GM18508 (cell line): ENCODE measurements around the gene ABR.
"Not testable (repeated sequence)": the region's sequence is repeated elsewhere in the genome, so short reads cannot be mapped to it uniquely, and the experiment has no call there.

ENCODE experiments used
- ATAC-seq: cut with Tn5 transposase; IDR thresholded peaks from one replicate; pipeline ENCODE4 v1.9.1; 2021; ENCODE audit warnings: moderate number of reproducible peaks; ENCODE audit not compliant: insufficient read depth, unreplicated experiment

Gene ABR

GRCh38 chr17:1055231-1055630, 124.5 kb downstream of the ABR start:
- no peak for ATAC-seq

- ATAC-seq, result no peak
These were observed 125.1 kb downstream of the ABR start for GRCh38 chr17:1054656-1055055.

- no peak for ATAC-seq
These were observed 126.0 kb downstream of the ABR start for GRCh38 chr17:1053661-1054360.

DNA sequence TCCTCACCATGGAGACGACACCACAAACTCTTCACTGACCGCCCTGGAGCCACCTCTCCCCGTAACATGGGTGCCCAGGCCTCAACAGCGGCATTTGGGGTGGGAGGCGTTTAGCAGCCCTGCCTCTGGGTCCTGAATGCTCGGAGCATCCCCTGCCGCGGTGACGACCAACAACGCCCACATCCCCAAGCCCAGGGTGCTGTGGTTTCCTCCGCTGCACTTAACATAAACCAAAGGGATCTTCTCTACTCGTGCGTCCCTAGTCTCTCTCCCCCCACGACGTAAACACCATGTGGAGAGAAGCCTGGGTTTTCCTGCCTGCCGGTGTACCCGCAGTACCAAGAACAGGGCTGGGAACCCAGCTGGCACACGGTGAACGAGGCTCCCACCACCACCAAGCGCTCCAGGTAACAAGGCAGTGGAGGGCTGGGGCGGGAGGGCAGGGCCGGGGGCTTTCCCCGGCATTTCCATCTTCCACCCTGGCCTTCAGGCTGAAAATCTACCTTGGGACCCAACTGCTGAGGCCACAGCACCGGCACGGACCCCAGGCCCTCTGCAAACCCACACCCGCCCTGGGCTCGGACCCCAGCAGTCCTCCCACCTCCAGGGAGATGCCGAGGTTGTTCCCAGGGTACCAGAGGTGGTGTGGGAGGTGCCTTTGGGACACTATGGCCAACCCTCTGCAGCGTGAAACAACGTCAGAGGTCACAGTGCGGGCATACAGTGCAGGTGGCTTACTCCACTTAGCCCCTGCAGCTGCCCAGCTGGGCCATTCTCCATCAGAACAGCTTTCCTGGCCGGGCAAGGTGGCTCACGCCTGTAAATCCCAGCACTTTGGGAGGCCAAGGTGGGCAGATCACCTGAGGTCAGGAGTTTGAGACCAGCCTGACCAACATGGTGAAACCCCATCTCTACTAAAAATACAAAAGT, 128.5 kb downstream of the ABR start:
- ATAC-seq, result no peak

DNA sequence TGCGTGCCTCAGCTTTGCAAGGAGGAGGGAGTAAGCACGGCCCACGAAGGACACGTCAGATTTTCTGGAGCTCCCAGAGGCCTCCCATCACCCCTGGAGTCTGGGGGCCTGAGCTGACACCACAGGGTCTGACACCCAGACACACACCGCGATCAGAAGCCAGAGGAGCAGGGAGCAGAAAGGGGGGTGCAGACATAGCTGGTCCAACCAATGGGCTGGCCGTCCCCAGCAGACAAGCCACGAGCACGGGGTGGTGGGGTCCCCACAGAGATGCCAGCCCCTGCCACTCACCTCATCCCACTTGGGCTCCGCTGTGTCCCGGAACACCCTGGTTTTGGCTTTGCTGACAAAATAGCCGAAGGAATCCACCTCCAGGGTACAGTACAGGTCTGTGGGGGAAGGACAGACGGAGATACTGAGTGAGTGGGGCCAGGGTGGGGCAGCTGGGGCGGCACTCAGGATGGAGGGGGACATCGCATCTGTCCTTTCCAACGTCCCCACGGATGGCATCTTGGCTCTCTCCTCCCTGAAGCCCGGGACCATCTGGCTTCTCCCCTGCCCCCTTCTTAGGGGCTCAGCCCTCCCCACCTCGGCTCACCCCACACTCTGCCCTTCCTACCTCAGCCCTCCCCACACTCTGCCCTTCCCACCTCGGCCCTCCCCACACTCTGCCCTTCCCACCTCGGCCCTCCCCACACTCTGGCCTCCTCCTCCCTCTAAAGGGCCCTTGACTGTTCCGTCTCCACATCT, 129.4 kb downstream of the ABR start:
- no peak for ATAC-seq

DNA sequence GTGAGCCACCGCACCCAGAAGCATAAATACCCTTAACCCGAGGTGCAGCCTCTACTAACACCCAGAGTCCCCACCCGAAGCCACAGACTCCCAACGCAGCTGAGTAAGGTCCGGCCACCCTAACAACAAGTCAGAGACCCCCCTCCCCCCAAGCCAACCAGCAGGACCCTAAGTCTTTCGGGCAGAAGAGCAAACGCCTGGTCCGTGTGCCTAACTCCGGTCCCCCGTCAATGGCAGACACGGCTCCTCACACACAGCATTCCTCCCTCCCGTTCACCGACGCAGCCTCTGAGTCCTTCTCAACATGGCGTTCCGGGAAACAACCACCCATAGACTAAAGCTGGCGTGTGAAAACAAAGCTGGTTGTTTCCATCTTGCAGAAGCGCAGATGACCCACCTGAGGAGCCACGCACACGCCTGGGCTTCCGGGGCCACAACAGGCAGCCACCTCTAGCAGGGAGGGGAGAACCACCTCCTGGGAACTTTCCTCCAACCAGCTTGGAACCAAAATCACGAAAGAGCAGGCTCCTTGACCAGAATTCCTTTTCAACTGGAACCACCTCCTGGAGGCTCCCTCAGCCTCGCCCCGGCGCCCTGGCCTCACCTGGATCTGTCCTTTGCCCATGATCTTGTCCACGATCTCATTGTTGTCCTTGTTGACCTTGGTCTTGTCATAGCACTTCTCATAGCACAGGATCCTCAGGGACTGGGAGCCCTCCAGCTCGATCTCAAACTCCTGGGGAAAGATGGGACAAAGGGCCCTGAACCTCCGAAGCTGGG, 130.1 kb downstream of the ABR start:
- ATAC-seq, result no peak

DNA sequence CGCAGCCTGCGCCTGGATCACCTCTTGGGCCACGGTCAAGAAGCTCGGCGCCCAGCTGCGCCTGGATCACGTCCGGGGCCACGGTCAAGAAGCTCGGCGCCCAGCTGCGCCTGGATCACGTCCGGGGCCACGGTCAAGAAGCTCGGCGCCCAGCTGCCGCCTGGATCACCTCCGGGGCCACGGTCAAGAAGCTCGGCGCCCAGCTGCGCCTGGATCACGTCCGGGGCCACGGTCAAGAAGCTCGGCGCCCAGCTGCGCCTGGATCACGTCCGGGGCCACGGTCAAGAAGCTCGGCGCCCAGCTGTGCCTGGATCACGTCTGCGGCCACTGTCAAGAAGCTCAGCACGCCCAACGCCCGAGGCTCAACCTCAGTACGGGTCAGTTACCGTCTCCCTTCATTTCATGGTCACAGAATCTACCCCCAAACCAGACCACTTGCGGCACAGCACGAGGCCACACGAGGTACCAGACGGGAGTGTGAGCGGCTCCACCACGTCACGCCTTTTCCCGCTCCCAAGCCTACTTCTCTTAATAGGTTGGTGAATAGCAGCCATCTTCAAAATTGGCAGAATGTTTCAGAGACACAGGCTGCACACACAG, 131.2 kb downstream of the ABR start:
- not testable (repeated sequence) for ATAC-seq

DNA sequence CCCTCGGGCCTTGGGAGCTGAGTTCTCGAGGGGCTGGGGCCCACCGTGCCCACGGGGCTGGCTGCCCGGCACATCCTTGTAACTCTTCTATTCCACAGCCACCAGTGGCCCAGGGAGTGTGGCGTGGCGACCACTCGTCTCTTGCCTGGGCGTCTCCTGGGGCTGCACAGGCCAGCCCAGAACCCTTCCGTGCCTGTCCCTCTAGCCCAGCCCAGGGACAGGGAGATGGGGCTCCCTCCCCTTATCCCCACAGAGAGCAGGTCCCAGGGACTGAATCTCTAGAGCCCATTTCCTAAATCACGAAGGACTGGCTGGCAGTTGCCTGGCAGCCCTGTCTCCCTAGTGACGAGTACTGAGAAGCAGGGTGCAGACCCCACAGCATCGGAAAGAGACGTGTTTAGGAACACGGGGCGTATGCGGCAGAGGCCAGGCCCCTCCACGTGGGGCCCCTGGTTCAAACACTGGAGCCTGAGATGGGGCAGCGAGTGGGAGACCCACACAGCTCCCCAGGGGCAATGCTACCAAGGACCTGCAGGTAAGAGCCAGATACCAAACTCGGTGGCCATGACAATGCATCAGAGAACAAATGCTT, 131.8 kb downstream of the ABR start:
- ATAC-seq, result no peak

- ATAC-seq, result no peak
These were observed 132.5 kb downstream of the ABR start for GRCh38 chr17:1047177-1047878.

DNA sequence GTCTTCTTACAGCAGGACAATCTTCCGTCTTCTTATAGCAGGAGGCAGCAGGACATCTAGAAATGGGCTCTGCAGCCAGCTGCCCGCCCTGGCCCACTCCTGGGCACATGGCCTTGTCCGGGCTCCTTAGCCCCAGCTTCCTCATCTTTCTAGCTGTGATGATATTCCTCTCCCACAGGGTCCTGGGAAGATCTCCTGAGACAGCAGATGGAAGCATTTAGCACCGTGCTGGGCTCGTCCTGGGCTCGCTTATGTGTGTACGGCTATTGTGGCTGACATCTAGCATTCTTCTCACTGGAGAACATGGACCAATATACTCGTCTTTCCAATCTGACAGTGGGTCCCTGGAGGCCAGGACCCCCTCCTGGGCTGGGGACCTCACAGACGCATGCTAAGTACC, 134.3 kb downstream of the ABR start:
- ATAC-seq, result no peak

DNA sequence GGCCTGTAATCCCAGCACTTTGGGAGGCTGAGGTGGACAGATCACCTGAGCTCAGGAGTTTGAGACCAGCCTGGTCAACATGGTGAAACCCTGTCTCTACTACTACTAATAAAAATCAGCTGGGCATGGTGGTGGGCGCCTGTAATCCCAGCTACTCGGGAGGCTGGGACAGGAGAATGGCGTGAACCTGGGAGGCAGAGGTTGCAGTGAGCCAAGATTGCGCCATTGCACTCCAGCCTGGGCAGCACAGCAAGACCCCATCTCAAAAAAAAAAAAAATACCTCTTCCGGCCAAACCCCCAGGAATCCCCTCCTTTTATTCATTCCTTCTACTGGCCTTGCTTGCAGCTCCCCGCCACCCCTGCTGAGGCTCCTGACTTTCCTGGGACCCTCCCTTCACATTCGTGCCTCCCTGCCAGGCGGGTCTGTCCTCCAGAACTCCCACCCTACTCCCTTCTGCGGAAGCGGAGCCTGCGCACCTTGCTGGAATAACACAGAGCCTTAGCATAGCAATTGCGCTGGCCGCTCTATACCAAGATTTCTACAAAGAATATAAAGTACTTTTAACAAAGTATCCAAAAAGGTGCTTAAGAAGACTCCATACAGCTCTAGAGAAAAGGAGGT, 135.3 kb downstream of the ABR start:
- not testable (repeated sequence) for ATAC-seq

DNA sequence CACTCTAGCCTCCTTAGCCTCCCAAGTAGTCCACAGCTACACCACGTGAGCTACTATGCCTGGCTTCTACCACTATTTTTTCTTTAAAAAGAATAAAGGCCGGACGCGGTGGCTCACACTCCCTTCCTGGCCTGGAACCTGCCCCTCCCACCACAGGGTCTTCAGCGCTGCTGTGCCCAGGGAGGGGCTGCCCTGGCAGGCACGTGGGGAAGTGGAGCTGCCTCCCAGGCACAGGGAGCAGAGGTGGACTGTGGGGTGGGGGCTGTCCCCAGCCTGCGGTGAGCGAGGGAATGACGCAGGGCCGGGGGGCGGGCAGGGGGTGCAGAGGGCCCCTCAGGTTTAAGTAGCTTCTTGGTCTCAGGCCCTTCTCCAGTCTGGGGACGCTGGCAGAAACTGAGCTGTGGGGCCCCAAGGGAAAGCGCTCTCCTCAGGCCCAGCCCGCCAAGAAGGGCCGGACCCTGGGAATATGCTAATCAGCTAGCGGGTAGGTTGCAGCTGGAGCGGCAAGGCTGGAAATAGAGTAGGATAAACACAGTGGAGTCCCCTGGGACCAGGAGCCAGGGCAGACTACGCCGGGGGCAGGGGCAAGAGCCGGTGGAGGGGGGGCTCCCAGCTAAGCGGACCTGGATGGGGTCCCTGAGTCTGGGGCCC, 136.1 kb downstream of the ABR start:
- ATAC-seq, result no peak

DNA sequence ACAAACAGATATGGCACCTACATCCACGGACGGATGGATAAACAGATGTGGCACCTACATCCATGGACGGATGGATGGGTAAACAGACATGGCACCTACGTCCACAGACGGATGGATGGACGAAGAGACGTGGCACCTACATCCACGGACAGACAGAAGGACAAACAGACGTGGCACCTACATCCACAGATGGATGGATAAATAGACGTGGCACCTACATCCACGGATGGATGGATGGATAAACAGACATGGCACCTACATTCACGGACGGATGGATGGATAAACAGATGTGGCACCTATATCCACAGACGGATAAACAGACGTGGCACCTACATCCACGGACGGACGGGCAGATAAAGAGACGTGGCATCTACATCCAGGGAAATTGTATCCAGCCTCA, 137.3 kb downstream of the ABR start:
- no peak for ATAC-seq

DNA sequence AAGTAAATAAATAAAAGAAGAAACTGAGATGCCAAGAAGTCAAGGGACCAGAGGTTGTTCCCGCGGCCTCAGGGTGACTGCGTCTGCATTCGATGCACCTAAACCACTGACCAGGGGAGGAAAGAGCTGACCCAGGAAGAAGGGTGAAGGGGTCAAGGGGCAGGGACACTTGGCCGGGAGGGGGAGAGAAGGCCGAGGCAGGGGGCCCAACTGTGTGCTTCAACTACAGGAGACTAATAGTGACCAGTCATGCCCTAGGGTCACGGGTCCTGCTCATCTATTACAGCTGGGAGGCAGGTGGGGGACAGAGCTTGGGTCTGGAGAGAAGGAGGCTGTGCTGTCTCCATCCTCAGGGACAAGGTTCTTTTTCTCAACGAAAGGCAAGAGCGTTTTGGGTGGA, 138.0 kb downstream of the ABR start:
- no peak for ATAC-seq

DNA sequence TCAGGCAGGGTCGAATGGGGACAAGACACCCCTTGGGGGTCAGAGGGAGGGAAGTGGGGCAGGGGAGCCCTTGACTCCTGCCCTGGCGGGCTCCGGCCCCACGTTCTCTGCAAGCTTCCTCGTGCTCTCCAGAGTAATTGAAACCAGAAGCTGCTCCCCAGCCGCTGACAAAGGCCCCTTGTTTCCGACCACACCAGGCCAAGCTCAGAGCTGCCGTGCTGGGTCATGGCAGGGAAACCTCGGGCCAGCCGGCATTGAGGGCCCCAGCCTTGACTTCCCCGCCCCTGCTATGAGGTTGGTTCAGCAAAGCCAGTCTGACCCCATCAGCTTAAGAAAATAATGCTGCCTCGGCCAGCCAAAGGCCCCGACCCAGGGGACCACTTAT, 139.6 kb downstream of the ABR start:
- ATAC-seq, result no peak

DNA sequence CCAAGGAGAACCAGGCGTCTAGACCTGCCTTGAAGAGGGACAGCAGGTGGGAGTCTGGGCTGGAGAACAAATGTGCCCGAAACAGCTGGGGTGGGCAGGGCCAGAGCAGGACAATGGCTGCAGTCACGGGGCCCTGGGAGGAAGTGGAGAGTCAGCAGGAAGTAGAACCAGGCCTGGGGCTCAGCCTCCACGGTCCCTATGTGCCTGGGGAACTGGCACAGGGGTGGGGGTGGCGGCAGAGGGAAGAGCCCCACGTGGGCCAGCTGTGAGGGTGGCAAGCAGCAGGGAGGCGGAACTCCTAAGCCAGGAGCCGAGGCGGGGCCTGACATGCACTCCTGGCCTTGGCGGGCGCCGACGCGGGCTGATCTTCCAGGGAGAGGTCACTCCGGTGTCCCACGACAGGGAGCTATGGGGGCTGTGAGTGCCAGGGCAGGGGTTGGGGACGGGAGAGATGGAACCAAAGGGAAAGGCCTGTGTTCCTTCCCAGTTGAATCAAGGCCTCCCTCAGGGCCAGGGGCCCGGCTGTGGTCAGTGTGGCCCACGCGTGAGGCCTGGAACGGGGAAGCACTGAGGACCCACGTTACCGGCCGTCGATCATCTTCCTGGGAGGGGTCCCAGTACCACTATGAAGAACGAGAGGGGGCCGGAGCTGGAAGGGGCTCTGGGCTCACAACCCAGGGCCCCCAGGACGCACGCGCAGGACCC, 140.1 kb downstream of the ABR start:
- no peak for ATAC-seq

DNA sequence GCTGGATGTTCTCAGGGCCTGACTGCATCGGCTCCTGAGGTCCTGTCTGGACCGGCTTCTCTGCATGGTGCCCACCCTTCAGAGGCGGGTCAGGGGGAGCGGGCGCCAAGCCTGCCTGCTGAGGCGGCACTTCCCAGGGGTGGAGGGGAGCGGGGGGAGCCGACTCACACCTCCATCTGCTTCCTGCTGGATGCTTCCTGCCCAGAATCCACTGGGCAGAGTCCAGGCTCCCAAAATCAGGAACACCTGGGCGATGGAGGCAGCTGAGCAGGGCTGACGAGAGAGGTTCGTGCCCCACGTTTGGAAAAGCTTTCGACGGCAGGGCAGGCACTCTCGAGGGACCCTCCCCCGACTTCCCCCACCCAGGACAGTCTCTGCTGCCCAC, 140.7 kb downstream of the ABR start:
- ATAC-seq, result no peak
